ENCODE measurements around the gene SMIM33.
"Not testable (repeated sequence)": the region's sequence is repeated elsewhere in the genome, so short reads cannot be mapped to it uniquely, and the experiment has no call there.

The SMIM33 gene

DNA sequence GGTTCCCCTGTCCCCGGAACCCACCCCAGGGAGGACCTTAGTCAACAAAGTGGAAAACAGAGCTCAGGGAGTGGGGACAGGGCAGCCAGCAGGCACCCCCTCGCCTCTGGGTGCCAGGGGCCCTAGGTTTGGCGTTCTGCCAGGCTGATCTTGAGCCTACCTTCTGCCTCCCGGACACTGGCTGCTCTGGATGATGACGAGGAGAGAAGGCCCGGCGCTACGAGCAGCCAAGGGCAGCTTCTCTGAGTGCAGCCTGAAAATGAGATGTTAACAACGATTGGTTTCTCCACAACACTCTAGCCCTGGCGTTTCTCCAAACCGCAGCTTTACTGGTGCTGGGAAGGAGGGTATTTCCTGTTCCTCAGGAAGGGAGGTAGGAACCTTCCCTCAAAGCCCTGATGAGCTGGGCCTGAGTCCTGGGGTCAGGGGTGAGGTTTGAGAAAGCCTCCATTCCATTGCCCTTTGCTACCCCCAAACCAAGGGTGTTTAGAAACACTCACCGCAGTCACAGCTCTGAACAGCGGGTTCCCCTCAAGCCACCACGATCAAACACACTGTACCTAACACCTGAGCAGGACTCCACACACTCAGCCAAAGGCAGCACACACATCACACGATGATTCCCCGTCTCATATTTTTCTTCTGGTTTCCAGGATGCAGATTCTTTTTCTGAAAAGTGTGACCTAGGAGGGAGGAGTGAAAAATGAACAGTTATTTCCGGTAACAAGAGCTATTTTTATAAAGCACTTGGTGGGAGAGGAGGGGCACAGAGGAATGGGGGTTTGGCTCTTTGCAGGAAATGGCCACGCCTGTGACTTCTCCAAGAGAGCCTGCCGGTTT is 11.5 kb downstream of the SMIM33 start, which contains the start of gene STING1:
TSS of gene STING1 (minus strand) at position 709 of the 840 bp plus-strand sequence. CDS start 1,054 bp downstream, outside the sequence.
- Mint-ChIP-seq H3K36me3 (ENCODE audit: low read depth) (peaks cover 13% of the 10 kb centered on the region), H3K4me3 (peak within 1 kb of the TSS; percentile 73), H3K27ac (peak within 1 kb of the TSS; percentile 87), H3K27me3 (no peaks in the 10 kb centered on the region), H3K4me1 (ENCODE audit: low read depth) (peaks cover 38% of the 10 kb centered on the region), H3K9me3 (no peaks in the 10 kb centered on the region)
- intact Hi-C loops (cut with micrococcal nuclease) = loop anchor here (5.0 kb wide), 1 partner anchor 45 kb away; the partner anchor contains the start of gene DNAJC18

DNA sequence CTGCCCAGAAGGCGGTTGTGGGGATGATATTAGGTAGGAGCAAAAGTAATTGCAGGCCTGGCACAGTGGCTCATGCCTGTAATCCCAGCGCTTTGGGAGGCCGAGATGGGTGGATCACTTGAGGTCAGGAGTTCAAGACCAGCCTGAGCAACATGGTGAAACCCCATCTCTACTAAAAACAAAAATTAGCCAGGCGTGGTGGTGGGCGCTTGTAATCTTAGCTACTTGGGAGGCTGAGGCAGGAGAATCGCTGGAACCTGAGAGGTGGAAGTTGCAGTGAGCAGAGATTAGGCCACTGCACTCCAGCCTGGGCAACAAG is 12.0 kb downstream of the SMIM33 start:
- not testable (repeated sequence) for H3K27me3 Mint-ChIP-seq; H3K9me3 Mint-ChIP-seq; H3K36me3 Mint-ChIP-seq (ENCODE audit: low read depth)
- H3K27ac Mint-ChIP-seq = peak overlapping the region; percentile 87
- intact Hi-C loops (cut with micrococcal nuclease) = loop anchor here (5.0 kb wide), 1 partner anchor 46 kb away; the partner anchor contains the start of gene DNAJC18
- H3K4me1 Mint-ChIP-seq (ENCODE audit: low read depth) = peaks cover 40% of the 10 kb centered on the region
- peak overlapping the region; percentile 73 for H3K4me3 Mint-ChIP-seq

DNA sequence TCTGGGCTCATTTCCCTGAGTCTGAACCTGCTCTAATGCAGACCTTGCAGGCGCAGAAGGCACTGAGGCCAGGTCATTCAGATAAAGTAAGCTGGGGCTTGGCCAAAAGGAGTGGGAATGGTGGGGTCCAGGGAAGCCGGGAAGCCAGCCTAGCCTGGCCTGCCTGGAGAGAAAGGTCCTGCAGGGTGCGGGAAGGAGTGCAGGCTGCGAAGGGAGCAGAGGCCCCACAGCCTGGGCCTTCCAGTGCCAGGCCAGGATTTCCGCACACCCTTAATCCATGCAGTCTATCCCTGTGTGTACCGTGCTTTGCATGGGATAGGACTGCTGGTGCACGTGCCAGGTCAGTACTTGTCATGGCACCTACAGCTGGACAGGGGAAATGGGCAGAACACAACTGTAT is 15.4 kb downstream of the SMIM33 start:
- Mint-ChIP-seq H3K36me3 (ENCODE audit: low read depth) (no peaks in the 10 kb centered on the region), H3K27ac (no peak overlapping the region), H3K4me3 (no peak overlapping the region), H3K4me1 (ENCODE audit: low read depth) (peaks cover 42% of the 10 kb centered on the region), H3K27me3 (no peaks in the 10 kb centered on the region), H3K9me3 (no peaks in the 10 kb centered on the region)
- intact Hi-C loops (cut with micrococcal nuclease) = no loop called here

DNA sequence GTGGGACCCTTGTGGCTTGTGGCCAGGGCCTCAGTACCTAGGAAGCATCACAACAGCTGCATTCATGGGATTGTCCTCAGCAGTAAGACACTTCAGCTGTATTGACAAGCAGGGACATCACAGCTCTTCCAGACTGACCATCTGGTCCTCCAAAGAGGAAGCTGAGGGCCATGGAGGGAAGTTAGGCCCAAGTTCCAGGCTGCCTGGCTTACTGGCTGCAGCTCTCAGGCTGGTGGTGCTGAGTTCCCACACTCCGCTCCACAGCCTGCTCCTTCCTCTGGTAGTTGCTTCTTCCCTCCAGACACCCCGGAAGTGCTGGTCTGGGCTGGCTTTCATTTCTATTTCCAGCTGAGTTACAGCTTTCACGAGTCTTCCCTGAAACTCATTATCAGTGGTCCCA is 17.5 kb downstream of the SMIM33 start:
- Mint-ChIP-seq H3K4me3 (peak overlapping the region; percentile 39), H3K36me3 (ENCODE audit: low read depth) (no peaks in the 10 kb centered on the region), H3K27ac (peak overlapping the region; percentile 95), H3K9me3 (no peaks in the 10 kb centered on the region), H3K27me3 (no peaks in the 10 kb centered on the region), H3K4me1 (ENCODE audit: low read depth) (peaks cover 32% of the 10 kb centered on the region)
- intact Hi-C loops (cut with micrococcal nuclease) = no loop called here

DNA sequence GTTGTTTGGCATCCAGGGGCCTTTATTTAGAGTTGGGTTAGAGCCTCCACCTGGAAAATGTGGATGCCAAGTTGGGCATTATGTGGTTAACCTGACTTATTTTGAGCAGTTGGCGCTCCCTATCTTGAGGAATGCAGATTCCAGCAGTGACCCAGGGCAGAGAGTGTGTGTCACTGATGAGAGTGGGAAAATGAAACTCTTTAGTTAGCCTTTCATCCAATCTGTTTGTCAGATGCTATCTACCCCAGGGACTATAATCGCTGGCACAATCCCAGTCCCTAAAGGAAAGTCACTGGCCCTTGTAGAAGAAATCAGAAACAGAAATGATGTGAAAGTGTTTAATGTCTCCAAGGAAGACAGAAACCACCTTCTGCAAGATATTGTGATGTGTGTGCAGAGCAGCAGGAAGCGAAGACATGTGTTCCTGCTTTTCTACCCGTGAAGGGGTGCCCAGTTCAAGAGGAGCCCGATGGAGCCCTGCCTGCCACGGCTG is 21.9 kb downstream of the SMIM33 start:
- no peak overlapping the region for H3K4me3 Mint-ChIP-seq

DNA sequence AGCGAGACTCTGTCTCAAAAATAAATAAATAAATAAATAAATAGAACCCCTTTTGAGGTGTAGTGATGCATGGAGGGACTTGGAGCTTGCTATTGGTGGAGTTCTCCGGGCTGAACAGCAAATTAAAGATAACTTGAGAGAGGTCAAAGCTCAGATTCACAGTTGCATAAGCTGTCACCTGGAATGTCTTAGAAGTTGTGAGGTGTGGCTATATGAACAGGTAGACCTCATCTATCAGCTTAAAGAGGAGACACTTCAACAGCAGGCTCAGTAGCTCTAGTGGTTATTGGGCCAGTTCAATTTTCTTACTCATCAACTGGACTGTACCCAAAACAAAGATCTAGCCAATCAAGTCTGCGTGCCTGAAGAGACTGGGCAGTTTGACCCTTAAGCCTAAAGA is 23.5 kb downstream of the SMIM33 start:
- no peaks in the 10 kb centered on the region for H3K36me3 Mint-ChIP-seq (ENCODE audit: low read depth)

More for the DNA sequence above, 21.9 kb downstream of the SMIM33 start:
- Mint-ChIP-seq H3K4me1 (ENCODE audit: low read depth) (peaks cover 40% of the 10 kb centered on the region), H3K27ac (no peak overlapping the region), H3K27me3 (no peaks in the 10 kb centered on the region), H3K9me3 (no peaks in the 10 kb centered on the region), H3K36me3 (ENCODE audit: low read depth) (no peaks in the 10 kb centered on the region)
- intact Hi-C loops (cut with micrococcal nuclease) = no loop called here

DNA sequence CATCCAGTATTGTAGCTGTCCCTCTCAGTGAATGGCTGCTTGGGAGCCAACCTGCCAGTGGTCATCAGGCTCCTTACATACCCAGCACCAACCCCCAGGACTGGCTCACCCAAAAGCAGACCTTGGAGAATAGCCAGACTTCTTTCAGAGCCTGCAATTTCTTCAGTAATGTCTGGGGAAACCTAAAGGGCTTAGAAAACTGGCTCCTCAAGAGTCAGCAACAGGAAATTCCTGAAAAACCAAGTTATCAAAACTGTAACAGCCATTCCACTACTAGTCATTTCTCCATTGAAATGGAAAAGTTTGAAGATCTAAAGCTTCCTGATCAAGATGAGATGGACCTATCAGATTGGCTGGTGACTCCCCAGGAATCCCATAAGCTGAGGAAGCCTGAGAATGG is 24.0 kb downstream of the SMIM33 start:
- Mint-ChIP-seq H3K27ac (peak overlapping the region; percentile 78), H3K9me3 (no peaks in the 10 kb centered on the region), H3K4me3 (no peak overlapping the region), H3K27me3 (no peaks in the 10 kb centered on the region), H3K4me1 (ENCODE audit: low read depth) (peaks cover 23% of the 10 kb centered on the region), H3K36me3 (ENCODE audit: low read depth) (no peaks in the 10 kb centered on the region)
- intact Hi-C loops (cut with micrococcal nuclease) = no loop called here

More for the DNA sequence above, 23.5 kb downstream of the SMIM33 start:
- Mint-ChIP-seq H3K27me3 (no peaks in the 10 kb centered on the region), H3K9me3 (no peaks in the 10 kb centered on the region), H3K27ac (no peak overlapping the region), H3K4me3 (no peak overlapping the region), H3K4me1 (ENCODE audit: low read depth) (peaks cover 29% of the 10 kb centered on the region)
- intact Hi-C loops (cut with micrococcal nuclease) = no loop called here

DNA sequence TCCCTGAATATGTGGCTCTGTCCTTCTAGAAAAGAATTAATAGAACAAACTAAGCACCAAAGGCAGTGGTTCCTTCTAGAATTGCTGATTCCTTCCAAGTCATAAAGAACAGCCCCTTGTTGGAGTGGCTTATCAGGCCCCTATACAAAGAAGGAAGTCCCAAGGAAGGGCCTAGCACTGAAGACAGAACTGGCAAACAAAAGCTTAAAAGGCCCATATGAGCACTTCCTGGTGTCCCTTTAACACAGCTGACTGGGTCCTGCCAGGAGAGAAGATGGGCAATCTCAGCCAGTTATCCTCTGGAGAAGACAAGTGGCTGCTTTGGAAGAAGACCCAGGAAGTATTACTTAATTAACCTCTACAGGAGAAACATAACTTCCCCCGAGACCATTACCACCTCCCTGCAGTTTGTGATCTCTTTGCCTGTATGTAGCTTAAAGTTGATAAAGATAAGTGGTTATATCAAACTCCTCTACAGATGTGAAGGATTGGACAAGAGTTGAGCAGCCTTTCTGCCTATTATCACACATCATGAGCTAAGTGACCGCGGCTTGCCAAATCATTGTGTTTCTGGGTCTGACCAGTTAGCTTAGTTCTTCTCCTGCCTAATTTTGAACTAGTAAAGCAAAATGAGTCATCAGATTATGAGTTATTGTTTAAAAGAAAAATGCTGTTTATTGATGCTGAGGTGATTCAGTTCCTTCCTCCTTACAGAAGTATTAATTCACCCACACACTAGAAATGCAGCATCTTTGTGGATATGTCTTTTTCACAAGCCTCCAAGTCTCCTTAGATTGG is 25.0 kb downstream of the SMIM33 start:
- Mint-ChIP-seq H3K36me3 (ENCODE audit: low read depth) (no peaks in the 10 kb centered on the region), H3K27me3 (no peaks in the 10 kb centered on the region), H3K9me3 (no peaks in the 10 kb centered on the region), H3K4me3 (no peak overlapping the region), H3K27ac (peak overlapping the region; percentile 78), H3K4me1 (ENCODE audit: low read depth) (peaks cover 22% of the 10 kb centered on the region)
- intact Hi-C loops (cut with micrococcal nuclease) = no loop called here

DNA sequence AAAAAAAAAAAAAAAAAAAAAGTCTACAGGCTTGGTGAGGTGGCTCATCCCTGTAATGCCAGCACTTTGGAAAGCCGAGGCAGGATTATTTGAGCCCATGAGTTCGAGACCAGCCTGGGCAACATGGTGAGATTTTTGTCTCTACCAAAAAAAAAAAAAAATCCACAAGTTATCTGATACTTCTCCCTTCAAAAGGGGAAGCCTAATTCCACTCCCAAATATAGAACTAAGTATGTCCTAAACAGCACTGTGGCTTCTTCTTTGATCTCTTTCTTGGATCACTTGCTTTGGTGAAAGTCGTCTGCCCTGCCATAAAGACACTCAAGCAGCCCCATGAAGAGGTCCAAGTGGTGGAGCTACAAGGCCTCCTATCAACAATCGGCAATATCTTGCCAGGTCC is 30.6 kb downstream of the SMIM33 start:
- H3K36me3 Mint-ChIP-seq (ENCODE audit: low read depth) = no peaks in the 10 kb centered on the region
- H3K4me3 Mint-ChIP-seq = peak overlapping the region; percentile 6
- H3K9me3 Mint-ChIP-seq = no peaks in the 10 kb centered on the region
- H3K27me3 Mint-ChIP-seq = no peaks in the 10 kb centered on the region
- H3K4me1 Mint-ChIP-seq (ENCODE audit: low read depth) = peaks cover 7% of the 10 kb centered on the region
- H3K27ac Mint-ChIP-seq = peak overlapping the region; percentile 55
- intact Hi-C loops (cut with micrococcal nuclease) = no loop called here

DNA sequence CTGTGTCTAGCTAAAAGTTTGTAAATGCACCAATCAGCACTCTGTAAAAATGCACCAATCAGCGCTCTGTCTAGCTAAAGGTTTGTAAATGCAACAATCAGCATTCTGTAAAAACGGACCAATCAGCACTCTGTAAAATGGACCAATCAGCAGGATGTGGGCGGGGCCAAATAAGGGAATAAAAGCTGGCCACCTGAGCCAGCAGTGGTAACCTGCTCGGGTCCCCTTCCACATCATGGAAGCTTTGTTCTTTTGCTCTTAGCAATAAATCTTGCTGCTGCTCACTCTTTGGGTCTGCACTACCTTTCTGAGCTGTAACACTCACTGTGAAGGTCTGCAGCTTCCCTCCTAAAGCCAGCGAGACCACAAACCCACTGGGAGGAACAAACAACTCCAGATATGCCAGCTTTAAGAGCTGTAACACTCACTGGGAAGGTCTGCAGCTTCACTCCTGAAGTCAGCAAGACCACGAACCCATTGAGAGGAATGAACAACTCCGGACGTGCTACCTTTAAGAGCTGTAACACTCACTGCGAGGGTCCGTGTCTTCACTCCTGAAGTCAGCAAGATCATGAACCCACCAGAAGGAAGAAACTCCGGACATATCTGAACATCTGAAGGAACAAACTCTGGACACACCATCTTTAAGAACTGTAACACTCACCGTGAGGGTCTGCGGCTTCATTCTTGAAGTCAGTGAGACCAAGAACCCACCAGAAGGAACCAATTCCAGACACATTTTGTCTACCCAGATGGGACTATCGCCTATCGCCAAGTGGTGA is 32.4 kb downstream of the SMIM33 start:
- H3K27ac Mint-ChIP-seq = not testable (repeated sequence)

DNA sequence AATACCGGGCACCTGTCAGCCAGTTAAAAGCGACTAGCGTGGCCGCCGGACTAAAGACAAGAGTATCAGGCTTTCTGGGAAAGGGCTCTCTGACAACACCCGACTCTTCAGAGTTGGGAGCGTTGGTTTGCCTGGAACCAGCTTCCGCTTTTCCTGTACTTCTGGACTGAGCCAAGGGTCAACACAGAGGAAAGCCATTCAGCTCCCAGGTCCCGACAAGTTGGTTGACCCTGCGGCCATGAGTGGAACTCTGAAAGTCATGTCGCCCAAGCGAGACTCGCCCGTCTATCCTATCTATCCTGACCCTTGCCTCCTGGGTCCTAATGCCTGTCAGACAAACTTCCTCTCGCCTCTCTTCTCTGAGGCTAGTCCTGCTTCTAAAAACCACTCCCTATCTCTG is 33.1 kb downstream of the SMIM33 start:
- H3K4me3 Mint-ChIP-seq, H3K27ac Mint-ChIP-seq: not testable (repeated sequence)

More for the DNA sequence above, 32.4 kb downstream of the SMIM33 start:
- H3K36me3 Mint-ChIP-seq (ENCODE audit: low read depth); H3K4me3 Mint-ChIP-seq; H3K4me1 Mint-ChIP-seq (ENCODE audit: low read depth); H3K27me3 Mint-ChIP-seq; H3K9me3 Mint-ChIP-seq; intact Hi-C loops (cut with micrococcal nuclease): not testable (repeated sequence)

DNA sequence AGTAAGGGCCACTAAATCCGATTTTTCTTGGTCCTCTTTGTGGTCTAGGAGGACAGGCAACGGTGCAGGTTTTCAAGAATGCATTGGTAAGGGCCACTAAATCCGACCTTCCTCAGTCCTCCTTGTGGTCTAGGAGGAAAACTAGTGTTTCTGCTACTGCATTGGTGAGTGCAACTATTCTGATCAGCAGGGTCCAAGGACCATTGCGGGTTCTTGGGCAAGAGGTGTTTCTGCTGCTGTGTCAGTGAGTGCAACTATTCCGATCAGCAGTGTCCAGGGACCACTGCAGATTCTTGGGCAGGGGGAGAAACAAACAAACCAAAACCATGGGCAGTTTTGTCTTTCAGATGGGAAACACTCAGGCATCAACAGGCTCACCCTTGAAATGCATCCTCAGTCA is 33.9 kb downstream of the SMIM33 start:
- H3K27me3 Mint-ChIP-seq; intact Hi-C loops (cut with micrococcal nuclease); H3K27ac Mint-ChIP-seq; H3K4me1 Mint-ChIP-seq (ENCODE audit: low read depth); H3K9me3 Mint-ChIP-seq; H3K4me3 Mint-ChIP-seq; H3K36me3 Mint-ChIP-seq (ENCODE audit: low read depth): not testable (repeated sequence)

More for the DNA sequence above, 33.1 kb downstream of the SMIM33 start:
- H3K27me3 Mint-ChIP-seq; intact Hi-C loops (cut with micrococcal nuclease); H3K36me3 Mint-ChIP-seq (ENCODE audit: low read depth); H3K9me3 Mint-ChIP-seq; H3K4me1 Mint-ChIP-seq (ENCODE audit: low read depth): not testable (repeated sequence)

DNA sequence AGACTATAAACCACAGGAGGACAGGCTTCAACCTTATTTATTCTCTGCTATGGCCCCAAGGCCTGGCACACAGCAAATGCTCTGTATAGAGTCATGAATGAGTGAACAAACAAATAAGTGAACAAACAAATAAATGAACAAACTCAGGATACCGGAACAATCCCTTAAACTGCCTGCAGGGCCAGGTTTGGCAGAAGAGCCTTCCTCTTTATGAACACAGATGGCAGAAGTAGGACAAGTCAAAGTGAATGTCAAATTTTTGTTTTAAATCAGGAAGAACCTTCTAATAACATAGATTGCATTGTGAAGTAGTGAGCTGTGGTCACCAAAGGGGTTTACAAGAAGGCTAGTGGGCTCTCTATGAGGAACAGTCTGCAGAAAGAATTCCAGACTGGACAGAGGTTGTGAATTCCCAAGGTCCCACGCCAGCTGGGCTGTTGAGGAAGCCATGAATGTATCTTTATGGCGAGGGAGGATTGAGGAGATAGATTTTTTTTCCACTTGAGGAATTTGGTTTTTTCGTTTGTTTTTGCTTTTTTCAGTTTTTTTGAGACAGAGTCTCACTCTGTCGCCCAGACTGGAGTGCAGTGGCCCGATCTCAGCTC is 42.1 kb downstream of the SMIM33 start:
- peaks cover 4% of the 10 kb centered on the region for H3K36me3 Mint-ChIP-seq (ENCODE audit: low read depth)
- no peak overlapping the region for H3K27ac Mint-ChIP-seq
- H3K27me3 Mint-ChIP-seq = no peaks in the 10 kb centered on the region
- intact Hi-C loops (cut with micrococcal nuclease) = loop anchor here (1.0 to 5.0 kb wide), 2 partner anchors 36 to 91 kb away; no protein-coding TSS in a partner anchor
- no peaks in the 10 kb centered on the region for H3K9me3 Mint-ChIP-seq
- H3K4me1 Mint-ChIP-seq (ENCODE audit: low read depth) = peaks cover 29% of the 10 kb centered on the region
- no peak overlapping the region for H3K4me3 Mint-ChIP-seq

All from dendritic cell treated with granulocyte-macrophage colony-stimulating factor and Interleukin-4, amounts not matched to agents 40 ng/mL and 50 ng/mL, for 4 days (primary cell).